Activated gamma-delta T cell treated with Interleukin-2 at 50 U/mL for 16 hours (primary cell): ENCODE results near the gene SLC22A5.

Source experiments
- DNase-seq: peaks from one replicate; pipeline ENCODE4 v3.0.0-alpha.2; 2020

The SLC22A5 gene

DNA sequence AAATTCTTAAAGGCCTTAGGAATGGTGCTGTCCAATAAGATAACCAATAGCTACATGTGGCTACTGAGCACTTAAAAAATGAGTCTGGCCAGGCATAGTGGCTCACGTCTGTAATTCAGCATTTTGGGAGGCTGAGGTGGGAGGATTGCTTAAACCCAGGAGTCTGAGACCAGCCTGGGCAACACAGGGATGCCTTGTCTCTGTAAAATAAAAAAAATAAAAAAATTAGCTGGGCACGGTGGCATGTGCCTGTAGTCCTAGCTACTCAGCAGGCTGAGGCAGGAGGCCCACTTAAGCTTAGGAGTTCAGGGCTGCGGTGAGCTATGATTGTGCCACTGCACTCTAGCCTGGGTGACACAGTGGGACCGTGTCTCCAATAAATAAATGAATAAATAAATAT, 1.3 kb upstream of the SLC22A5 start:
- DNase-seq = no peak

DNA sequence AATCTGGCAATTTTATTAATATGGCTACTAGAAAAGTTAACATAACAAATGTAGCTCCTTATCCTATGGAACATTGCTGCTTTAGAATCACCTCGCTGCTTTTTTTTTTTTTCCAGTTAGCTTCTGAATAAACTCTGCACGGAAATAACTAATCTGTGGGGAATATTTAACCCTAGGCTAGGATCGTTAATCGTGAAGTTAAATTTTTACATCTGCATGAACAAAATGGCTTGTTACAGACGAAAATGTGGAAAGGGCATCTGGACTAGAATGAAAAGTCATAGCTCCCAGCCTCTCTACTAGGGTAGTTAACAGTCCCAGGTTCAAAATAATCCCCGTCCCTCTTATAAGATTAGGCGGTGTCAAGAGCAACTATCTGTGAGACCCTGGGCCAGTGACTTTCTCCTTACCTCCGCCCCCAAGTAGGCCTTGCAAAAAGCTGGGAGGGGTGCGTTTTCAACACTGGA, 470 bp upstream of the SLC22A5 start:
- DNase-seq = no peak

DNA sequence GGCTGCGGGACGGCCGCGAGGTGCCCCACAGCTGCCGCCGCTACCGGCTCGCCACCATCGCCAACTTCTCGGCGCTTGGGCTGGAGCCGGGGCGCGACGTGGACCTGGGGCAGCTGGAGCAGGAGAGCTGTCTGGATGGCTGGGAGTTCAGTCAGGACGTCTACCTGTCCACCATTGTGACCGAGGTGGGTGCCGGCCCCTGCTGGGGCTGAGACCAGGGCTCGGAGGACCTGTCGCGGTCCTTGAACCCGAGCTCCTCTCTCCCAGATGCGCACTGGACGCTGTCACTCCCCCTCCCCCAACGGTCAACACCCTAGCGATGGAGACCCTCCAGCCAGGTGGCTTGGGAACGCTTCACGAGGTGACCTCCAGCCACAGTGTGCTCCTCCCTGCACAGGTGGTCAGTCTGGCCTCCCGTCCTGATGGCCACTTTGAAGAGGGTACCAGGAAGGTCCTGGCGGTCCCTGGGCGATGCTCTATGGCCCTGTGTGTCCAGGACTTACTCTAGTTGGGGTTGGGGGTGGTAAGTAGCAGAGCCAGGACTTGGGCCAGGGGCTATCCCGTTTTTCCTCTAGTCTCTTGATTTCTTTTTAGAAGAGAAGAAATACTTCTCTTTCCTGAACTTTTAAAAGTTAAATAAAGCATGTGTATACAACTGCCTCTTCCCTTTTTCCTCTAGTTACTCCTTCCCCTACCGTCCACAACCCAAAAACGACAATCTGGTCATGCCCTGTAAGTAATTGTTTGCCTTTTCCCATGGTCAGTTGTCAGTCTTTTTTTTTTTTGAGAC, 866 bp downstream of the SLC22A5 start:
- no peak for DNase-seq

DNA sequence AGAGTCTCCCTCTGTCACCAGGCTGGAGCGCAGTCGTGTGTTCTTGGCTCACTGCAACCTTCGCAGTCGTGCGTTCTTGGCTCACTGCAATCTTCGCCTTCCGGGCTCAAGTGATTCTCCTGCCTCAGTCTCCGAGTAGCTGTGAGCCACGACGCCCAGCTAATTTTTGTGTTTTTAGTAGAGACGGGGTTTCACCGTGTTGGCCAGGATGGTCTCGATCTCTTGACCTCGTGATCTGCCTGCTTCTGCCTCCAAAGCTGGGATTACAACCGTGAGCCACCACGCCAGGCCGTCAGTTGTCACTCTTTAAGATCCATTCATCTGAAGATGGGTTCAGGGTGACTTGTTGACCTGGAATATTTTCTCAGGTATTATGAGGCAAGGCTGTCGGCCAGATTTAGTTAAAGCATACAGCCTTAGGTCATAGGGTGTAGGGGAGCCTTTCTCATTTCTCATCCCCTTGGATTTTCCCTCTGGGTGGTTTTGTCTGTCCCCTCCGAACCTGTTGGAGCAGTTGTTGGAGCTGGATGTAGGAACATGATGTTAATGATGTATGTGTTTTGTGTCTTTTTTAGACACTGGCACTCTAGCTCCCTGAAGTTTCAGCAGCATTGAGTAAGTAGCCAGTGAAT, 1.6 kb downstream of the SLC22A5 start:
- no peak for DNase-seq

DNA sequence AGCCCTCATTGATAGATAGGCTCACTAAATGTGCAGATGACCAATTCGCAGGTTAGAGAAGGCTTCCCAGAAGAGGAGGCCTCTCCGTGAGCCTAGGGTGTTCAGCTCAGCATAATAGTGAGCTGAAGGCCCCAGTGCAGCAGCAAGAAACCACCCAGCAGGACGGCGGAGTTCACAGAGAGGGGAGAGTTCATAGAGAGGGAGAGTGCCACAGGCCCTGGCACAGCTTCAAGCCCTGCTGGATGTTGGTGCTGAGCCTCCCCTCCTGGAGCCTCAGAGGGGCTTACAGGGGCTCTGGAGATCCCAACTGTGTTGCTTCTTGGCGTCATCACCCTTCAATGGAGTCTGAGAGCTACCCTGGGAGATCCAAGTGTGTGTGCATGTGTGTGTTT, 2.1 kb downstream of the SLC22A5 start:
- DNase-seq = no peak

DNA sequence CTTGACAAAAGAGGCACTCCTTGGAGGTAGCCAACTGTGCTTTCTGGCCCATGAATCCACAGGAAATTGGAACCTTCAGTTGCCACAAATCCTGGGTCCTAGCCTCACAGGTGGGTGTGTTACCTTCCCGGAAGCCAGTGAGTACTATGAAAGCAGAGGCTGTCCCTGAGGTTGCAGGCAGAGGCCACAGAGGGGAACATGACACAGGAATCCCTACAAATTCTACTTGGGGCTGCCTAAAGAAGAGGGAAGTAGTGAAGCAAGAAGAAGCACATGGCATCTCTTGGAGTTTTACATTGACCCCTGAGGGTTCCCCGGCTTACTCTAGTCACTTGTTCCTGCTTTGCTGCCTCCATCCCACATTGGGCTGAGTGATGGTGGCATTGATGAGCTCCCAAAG, 2.6 kb downstream of the SLC22A5 start:
- DNase-seq = no peak

GRCh38 chr5:132372542-132372941, 3.0 kb downstream of the SLC22A5 start:
- DNase-seq = no peak

GRCh38 chr5:132375957-132376356, 6.4 kb downstream of the SLC22A5 start:
- DNase-seq = no peak

- DNase-seq = no peak
These were observed 7.5 kb downstream of the SLC22A5 start for GRCh38 chr5:132376694-132377641.

DNA sequence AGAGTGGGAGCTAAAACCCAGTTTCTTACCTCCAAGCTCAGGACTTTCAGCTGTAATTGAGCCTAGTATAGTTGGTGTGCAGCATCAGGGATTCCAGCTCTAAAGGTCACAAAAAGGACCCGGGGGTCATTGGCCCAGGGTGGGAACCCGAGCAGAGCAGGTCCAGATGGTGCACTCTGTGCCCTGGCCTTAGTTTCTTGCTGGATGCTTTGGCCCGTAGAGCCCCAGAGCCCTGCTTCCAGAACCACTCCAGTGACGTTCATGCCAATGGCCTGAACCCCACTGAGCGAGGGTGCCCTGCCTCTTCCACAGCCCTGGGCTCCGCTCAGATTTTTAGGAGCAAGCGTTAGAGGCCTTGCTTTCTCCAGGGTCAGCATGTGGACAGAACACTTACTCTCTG, 8.2 kb downstream of the SLC22A5 start:
- no peak for DNase-seq

DNA sequence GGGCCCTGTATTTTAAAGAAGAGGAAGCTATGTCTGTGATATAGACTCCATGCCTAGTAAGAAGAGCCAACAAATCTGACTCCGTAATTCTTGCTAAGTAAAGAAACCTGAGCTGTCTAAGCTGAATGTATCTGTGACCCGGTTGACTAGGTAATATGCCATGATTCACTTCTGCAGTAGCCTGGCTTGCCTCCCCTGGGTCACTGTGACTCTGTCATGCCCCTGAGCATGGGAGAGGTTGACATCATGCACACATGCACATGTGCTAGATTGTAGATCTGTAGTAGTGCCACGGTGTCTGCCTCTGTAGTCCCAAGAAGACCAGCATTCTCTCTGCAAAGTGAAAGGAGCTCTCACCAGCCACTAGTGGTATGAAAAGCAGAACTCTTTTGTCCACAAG, 9.1 kb downstream of the SLC22A5 start:
- no peak for DNase-seq

- no peak for DNase-seq
These were observed 10.5 kb downstream of the SLC22A5 start for GRCh38 chr5:132380047-132380446.

GRCh38 chr5:132380741-132381140, 11.2 kb downstream of the SLC22A5 start:
- DNase-seq = no peak

- DNase-seq = no peak
These were observed 12.1 kb downstream of the SLC22A5 start for GRCh38 chr5:132381614-132382013.

- DNase-seq = no peak
These were observed 13.8 kb downstream of the SLC22A5 start for GRCh38 chr5:132383261-132383660.

- DNase-seq = no peak
These were observed 14.5 kb downstream of the SLC22A5 start for GRCh38 chr5:132383984-132384383.

DNA sequence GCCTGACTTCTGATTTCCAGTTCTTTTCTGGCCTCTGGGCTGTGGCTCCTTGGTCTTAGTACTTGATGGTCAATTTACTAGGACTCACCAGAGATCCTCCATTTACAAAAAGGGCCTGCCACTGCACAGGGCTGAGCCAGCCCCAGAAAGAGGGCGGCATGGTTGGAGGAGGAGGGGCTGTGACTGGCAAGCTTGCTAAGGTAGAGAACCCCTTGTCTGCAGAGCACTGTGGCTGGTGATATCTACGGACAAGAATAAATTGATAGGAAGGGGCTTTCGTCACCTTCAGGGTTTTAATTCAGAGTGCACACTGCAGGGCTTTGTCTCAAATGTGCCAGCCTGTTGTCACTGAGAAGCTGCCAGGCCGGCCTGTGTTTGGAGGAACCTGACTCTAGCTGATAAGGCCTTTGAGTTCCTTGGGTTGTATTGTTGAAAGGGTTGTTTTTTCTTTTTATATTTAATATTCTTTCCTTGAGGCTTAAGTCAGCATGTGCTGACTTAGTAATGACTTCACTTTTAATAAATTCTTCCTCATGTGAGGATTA, 15.1 kb downstream of the SLC22A5 start:
- no peak for DNase-seq

GRCh38 chr5:132385326-132386105, 16.0 kb downstream of the SLC22A5 start:
- DNase-seq = peak; percentile 68

DNA sequence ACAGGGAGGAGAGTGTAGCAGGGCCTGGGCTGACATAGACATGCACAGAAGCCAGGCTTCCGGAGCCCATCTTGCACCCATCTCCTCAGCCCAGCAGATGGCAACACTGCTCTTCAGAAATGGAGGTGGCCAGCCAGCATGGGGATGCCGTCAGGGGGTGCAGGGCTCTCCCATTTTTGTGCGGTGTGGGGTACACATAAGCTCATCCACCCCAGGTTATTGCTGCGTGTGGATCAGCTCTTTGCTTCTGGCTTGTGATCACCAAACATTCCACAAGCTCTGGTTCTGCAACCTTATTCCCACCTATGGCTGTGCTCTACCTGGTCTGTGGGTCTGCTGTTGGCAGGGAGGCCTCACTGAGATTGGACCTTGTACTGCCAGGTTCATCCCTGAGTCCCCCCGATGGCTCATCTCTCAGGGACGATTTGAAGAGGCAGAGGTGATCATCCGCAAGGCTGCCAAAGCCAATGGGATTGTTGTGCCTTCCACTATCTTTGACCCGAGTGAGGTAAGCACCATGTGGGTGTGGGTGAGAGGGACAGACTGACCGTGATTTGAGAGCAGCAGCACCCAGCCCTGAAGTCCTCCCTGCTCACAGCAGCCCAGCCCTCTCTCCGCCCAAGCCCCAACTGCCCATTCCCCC, 17.3 kb downstream of the SLC22A5 start:
- peak; percentile 70 for DNase-seq

GRCh38 chr5:132387640-132388117, 18.2 kb downstream of the SLC22A5 start:
- DNase-seq = no peak

DNA sequence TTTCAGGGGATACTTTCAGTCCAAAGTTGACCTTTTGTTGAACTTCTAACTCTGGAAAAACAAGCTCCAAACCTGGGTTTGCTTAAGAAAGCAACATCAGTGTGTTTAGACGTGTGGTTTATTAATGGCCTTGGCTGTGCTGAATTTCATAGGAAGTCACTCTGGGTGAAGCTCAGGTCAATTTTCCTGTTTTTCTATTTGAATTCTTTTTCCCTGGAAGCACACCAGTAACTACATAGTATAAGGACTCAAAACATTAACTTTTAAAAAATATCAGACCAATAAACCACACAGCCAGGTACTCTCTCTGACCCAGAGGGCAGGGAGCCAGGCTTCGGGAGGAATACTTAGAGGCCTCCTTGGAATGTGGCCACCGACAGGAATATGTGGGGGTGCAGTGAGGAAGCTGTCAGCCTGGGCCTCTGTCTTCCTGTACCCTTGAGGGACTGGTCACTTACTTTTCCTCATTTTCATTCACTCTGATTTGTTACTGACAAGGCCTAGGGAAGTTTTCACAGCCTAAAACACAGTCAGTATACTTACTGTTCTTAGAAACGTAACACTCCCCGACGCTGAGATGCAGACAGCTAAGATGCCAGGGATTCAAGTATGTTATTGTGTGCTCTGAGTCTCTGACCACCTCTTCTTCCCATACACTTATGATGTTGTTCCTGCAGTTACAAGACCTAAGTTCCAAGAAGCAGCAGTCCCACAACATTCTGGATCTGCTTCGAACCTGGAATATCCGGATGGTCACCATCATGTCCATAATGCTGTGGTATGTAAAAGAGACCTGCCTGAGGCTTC, 18.9 kb downstream of the SLC22A5 start:
- DNase-seq = no peak
